AG08396 (cell line): ENCODE measurements around the gene GARIN5B.

Source experiments
- DNase-seq: peaks from one replicate; pipeline ENCODE4 v3.0.0; 2012; ENCODE audit warnings: low spot score, mixed read lengths

The GARIN5B gene

DNA sequence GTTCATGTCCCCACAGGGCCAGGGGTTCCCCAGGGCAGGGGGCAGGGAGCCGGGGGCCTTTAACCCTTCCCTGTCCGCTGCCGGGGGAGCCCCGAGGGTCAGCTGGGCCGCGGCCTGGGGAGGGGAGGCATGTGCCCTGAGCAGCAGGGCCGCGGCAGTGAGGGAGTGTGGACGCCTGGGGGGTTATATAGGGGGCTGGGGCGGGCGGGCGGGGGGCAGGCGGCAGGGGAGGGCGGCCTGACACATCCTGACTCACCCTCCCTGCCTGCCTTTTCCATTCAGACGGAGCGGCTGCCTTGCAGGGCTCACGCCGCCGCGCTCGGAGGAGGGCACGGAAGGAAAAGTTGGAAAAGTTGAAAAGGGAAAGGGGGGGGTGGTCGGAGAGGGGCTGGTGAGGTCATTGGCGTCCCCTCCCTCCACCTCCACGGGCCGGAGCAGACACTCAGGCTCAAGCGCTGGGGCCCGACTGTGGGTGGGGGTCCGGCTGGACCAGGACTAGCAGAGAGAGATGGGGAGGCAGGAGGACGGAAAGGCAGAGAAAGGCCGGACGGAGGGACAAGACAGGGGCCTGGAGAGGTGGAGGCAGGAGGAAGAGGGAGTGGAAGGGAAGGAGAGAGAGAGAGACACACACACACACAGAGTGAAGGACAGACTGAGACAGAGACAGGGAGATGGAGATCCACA is 7.4 kb upstream of the GARIN5B start, which contains the start of gene IL11:
TSS of gene IL11 (minus strand) at position 159 of the 684 bp plus-strand sequence. CDS start at position 6, 153 bp downstream.
- DNase-seq: peak; percentile 89

DNA sequence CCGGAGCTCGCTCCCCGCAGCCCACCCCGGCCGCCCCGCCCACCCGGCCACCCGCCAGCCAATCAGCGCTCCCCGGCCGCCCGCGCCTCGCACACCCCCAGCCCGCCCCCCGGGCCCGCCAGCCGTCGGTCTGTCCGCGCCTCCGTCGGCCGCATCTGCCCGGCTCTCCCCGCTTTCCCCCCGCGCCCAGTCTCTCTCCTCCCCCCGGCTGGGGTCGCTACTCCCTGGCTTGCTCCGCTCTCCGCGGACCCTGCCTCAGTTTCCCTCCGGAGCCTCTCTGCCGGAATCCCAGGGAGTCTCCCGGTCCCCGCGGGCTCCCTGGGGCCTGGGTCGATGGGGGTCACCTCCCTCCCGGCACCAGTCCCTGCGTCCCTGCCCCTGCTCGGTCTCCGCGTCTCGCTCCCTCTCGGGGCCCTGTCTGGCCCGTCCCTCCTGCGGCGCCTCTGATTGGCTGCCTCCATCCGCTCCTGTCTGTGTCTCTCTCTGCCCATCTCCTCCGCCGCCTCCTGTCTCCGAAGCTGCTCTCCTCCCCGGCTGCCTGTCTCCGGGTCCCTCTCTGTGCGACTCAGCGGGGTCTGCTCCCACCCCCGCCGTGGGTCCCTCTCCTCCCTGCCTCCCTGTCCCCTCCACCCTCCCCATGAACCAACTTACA is 6.7 kb upstream of the GARIN5B start:
- peak; percentile 97 for DNase-seq

DNA sequence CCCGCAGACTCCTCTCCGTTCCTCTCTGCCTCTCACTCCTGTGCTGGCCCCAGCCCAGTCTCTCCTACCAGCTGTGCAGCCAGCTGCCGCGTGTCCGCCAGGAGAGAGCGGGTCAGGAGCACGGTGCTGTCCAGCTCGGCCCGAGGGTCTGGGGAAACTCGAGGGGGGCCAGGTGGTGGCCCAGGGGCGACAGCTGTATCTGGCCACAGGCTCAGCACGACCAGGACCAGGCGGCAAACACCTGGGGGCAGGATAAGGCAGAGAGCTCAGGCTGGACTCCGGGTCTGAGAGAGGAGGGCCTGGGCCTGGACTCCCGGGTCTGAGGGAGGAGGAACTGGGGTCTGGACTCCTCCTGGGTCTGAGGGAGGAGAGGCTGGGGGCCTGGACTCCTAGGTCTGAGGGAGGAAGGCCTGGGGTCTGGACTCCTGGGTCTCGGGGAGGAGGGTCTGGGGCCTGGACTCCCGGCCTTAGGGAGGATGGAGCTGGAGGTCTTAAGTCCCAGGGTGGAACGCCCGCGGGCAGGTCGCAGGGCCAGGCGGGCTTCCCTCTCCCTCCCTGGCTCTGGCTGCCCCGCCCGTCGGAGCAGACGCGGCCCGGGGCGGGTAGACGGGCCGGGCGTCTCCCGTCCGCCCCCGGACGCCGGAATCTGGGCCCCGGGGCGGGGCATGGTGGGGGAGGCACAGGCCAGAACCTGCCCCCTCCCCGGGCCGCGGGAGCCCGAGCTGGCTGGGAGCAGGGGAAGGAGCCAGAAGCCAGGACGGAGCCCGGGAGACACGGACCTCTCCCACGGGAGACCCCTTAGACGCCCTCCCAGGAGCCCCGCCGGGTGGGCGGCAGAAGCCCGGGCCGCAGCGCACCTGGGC is 5.9 kb upstream of the GARIN5B start:
- peak; percentile 89 for DNase-seq

DNA sequence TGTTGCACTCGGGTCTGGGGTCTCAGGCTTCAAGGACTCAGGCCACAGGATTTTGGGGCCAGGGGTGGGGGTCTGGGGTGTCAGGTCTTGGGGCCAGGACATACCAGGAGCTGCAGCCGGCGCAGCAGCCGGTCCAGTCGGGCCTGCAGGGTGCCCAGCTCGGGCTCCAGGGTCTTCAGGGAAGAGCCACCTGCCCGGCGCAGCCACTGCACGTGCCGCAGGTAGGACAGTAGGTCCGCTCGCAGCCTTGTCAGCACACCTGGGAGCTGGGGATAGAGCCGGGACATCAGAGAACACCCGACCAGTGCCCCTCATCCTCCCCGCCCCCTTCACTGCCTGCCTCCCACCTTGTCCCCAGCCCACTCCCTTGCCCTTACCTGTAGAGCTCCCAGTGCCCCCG is 5.0 kb upstream of the GARIN5B start:
- DNase-seq: no peak

DNA sequence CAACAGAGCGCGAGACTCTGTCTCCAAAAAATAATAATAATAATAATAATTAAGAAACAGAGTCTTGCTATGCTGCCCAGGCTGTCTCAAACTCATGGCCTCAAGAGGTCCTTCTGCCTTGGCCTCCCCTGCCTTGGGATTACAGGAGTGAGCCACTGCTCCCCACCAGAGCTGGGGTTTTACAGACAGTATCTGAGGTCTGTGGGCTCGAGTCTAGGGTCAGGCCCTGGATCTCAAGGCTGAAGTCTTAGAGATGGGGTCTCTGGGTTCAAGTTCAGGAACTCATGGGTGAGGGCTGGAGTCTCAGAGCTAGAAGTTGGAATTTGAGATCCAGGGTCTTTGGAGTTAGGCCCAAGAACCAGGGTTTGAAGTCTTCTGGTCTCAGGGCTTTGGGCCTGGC is 3.7 kb upstream of the GARIN5B start:
- DNase-seq: no peak

DNA sequence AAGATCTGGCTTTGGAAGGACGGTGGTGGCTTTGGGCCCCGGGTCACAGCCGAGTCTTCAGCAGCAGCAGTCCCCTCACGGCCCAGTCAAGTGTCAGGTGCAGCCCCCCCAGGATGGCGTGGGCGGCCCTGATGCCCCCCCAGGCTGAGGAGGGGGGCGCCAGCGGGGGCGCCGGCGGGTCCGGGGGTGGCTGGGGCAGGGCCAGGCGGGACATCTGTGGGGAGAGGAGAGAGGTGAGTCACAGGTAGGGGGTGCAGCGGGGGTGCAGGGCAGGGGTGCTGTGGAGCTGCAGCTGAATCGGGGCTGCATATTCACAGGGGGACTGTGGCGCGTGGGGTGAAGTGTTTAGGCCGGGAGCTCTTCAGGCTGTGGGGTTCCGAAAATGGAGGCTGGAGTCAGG is 2.9 kb upstream of the GARIN5B start:
- no peak for DNase-seq

DNA sequence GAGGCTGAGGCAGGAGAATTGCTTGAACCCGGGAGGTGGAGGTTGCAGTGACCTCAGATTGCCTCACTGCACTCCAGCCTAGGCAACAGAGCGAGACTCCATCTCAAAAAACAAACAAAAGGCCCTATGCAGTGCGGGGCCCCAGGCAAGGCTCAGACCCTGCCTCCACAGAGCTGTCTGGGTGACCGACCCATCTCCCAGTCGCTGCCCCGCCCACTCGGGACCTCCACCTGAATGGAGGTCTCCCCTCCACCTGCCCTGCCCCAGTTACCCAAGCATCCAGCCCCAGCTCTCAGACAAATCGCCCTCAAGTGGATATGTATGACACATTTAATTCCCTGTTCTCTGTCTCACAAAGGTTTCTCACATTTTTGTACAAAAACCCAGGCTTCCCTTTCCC is 2.2 kb upstream of the GARIN5B start:
- no peak for DNase-seq

DNA sequence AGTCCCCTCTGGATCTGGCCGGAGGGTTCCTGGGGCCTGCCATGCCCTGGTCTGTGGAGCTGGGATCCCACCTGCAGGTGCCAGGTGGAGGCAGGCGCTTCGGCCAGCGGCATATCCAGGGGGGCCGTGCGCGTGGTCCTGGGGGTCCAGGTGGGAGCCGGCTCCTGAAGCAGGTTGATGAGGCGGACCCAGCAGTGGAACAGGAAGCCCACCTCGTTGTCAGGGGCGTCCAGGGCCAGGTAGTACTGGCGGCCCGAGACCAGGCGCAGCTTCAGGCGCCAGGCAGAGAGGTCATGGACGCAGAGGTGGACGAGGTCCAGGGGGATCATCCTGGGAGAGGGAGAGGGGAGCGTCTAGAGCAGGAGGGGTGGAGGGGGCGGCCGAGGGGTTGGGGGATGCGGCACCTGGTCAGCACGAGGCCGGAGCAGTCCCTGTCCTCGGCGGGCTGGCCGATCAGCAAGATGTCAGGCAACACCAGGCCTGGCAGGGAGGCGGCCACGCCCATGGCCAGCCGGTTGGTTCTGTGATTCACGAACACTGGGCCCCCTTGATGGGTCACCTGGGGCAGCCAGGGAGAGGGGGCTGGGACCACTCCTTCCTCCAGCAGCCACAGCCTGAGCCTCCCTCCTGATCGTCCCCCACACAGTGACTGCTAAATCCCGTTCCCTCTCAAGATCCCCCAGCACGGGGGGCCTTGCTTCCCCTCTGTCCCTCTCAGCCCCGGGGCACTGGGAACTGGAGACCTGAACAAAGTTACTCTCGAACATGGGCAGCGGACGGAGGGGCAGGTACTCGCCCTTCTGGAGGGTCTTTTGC is 678 bp downstream of the GARIN5B start:
- DNase-seq: no peak

DNA sequence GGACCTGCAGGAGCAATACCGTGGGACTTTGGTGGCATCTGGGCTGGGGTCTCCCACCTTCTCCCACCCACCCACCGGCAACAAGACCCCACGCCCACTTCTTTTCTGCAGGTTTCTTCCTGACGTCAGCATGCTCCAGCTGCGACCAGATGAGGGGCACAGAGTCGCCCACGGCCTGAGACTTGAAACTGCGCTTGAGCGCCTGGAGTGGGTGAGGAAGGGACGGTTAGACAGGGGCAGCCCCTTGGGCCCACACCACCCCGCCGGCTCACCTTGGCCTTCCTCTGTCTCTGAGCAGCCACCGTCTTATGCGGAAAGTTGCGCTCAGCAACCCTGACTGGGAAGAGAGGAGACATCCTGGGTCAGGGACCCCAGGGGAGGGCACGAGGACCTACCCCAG is 2.2 kb downstream of the GARIN5B start:
- no peak for DNase-seq

DNA sequence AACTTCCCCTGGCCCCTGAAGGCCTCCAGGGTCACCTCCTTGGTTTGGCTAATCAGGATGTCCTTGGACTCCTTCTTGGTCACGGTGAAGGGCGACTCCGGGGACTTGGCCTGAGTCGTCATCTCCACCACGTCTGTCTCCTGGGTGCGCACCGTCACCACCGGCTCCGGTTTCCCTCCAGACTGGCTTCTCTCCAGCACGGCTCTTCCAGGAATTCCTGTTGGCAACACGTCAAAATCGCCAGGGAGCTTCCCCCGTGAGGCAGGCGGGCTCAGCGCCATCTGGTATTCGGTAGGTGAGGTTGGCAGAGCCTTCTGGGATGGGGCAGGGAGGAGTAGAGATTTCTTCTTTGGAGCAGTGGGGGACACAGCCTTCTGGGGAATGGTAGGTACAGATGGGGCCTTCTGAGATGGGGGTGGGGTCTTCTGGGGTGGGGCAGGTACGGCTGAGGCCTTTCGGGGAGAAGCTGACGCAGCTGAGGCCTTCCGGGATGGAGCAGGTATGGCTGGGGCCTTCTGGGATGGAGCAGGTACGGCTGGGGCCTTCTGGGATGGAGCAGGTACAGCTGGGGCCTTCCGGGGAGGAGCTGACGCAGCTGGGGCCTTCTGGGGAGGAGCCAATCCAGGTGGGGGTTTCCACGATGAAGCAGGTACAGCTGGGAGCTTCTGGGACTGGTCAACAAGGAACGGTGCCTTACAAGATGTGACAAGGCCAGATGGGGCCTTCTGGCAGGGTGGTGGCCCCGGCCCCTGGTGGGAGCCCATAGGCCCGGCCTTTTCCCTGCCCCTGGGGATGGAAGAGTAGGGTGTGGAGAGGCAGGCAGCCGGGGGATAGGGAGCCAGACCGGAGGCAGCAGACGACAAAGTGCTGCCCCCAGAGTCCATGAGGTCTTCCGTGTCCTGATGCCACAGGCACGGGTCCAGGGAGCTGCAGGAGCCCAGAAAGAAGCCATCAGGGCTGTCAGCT is 3.8 kb downstream of the GARIN5B start:
- DNase-seq: no peak

DNA sequence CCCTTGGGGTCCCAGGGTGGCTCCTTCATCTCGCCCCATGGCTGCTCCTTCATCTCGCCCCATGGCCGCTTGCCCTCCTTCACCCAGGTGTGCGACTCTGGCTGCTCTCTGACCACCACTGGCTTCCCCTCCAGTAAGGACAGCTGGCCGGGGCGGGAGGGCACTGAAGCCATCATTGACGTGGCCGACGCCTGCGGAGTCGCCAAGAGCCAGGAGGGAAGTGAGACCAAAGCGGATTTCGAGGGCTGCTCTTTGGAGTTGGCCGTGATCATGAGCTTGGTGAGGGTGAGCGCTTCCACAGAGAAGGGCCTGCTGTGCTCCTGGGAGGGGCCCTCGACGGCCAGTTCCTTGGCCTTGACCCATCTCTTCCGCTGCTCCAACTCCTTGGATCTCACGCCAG is 4.6 kb downstream of the GARIN5B start:
- no peak for DNase-seq

DNA sequence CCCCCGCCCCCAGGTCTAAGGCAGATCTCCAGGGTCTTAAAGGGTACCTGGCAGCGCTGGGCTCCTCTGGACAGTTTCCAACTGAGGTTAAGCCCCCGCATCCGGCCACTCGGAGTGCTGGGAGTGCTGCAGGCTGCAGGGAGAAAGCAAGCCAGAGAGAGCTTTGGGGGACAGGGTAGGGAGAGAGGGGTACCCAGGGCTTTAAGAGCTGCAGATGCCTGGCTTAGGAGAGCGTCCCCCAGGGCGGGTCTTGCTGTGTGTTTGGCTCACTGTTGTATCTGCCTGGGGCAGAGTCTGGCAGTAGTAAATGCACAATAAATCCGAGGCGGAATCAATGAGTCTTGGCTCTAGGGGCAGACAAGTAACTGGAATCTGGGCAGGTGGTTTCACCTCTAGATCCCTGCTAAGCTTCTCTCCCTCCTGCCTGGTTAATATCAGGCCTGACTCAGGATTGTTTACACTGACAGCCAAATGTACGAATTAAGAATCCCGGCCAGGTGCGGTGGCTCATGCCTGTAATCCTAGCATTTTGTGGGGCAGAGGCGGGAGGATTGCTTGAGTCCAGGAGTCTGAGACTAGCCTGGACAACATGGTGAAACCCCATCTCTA is 7.7 kb downstream of the GARIN5B start:
- no peak for DNase-seq

DNA sequence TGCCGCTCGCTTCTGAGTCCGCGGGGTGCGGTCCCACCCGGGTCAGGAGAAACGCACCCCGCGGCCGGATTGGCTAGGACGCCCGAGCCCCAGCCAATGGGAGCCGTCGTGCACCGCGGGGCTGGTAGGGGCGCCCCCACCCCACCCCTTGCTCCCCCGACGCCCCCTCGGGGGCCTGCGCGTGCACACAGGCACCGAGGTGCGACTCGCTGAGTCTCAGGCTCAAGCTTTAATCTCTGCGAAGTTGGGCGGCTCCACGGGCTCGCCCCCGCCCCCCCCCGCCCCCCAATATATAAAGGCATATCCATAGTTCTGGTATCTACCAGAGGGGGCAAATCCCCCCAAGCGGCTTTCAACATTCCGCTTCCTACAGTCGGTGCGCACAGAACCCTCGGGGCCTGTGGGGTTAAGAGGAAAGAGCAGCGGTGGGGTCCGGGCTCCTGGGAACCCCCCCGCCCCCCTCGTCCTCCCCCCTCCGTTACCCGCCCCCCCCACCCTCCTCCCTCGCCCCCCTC is 8.3 kb downstream of the GARIN5B start, which contains the start of gene COX6B2:
TSS of gene COX6B2 (minus strand) at position 22 of the 515 bp plus-strand sequence. CDS start 198 bp downstream, outside the sequence.
- DNase-seq: no peak

DNA sequence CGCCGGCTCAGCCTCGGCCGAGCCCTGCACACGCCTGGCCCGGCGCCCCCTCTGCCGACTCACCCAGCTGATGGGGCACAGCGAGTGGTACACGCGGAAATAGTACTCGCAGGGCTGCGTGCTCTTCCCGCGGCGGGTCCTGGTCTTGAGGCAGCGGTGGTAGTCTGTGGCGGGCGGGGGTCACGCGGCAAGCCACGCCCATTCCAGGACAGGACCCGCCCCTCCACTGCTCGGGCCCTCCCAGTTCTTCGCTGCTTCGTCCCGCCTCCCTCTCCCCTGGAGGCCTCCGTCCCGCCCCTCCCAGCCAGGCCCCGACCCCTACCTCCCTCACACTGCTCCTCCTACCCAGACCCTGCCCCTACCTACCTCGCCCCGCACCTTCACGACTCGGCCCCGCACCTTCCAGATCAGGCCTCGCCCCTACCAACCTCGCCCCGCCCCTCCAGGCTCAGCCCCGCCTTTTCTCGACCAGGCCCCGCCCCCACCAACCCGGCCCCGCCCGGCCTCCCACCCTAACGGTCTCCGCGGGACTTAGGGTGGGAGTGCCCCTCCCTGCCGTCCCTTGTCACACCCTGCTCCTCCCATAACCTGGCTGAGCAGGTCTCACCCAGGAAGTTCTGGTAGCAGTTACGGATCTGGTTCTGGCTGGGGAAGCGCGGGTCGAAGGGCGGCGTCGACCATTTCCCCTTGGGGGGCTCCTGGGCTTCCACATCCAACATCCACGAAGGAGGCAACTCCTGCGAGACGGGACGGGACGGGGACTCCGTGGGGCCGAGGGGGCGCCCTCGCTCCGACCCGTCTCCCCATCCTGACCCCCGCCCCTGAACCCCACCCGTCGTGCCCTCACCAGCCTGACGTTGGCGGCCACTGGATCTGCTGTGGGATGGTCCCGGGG is 9.0 kb downstream of the GARIN5B start:
- DNase-seq: peak; percentile 90

DNA sequence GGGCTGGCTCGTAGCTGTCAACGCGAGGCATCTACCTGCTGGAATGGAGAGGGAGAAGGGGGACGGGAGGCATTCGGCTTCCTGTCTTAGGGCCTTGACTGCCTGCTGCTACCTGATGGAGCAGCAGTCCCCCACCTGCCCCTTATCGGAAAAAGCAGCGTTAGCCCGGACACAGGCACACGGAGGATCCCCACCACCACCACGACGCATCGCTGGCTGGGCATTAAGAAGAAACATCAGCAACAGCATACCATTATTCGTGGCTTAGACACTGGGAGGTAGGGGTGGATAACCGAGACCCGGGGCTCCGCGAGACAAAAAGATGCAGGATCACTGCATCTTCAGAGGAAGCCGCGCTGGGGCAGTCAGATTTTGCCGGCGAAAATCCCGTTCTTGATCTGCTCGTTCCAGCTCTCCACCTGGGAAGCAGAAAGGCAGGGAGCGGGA is 9.7 kb downstream of the GARIN5B start:
- no peak for DNase-seq

DNA sequence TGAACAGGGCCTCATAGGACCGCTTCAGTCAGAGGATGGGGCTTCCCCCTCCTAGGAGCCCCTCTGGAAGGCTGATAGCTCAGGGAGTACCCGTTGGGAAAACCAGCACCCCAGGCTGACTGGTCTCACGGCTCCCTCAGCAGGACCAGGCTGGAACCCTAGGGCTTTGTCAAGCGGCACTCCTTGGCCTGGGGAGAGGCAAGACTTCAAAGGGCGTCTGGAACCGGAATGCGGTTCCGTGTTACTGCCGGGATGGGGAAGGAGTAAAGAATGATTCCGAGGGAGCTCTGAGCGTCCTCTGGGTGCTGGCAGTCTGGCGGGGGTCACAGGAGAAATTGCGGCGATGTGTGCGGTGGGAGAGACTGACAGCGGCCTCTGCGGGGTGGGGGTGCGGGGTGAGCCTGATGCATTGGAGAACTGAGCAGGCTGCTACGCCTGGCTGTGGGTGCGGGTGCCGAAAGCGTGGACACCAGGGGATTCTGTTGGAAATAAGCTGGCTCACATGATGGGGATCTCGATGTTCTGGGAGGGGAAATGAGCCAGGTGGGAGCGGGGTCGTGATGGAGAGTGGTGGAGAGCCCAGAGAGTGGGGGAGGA is 10.4 kb downstream of the GARIN5B start:
- no peak for DNase-seq

DNA sequence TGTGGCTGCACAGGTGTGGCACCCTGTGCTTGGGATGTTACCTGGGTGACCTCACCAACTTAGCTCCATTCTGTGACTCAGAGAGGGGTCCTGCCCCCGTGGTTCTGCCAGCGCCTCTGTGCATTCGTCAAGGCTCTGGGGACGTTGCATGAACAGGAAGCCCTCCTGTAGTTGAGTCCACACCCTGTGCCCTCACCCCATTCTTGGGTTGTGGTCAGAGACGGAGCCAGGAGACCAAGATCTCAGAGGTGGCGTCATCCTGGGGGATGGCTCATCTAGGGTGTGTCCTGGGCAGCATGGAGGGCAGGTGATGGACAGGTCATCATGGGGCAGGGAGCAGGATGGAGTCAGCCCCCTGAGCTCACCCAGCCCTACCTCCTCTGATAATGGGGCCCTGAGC is 11.0 kb downstream of the GARIN5B start:
- no peak for DNase-seq

DNA sequence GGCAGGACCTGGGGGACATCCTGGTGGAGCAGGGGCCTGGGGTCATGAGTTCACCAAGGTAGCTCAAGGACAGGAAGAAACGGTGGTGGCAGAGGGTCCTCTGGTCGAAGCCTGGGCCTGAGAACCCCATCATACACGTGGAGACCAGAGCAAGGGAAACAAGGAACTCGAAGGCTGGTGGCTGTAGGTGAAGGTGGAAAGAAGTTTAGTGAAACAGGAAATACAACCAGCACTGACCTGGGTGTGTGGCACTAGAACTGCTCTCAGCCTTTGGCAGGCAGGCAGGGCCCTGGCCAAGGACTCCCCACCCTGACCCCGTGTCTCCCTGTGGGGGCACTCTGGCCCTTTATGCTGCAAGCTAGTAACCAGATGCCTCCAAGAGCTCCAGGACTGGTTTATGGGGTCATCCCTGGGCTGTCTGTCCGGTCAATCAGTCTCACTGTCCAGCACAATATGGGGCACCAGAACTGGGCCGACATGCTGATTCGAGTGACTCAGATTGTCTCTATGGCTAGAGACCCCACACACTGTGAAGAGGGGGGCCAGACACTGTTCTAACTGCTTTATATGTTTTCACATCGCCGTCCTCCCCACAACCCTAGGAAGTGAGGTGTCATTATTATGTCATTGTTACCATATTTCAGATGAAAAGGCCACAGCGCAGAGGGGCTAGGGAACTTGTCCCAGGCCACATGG is 12.3 kb downstream of the GARIN5B start:
- no peak for DNase-seq
